Stimulated activated CD8-positive, alpha-beta memory T cell treated with anti-CD3 and anti-CD28 coated beads, Interleukin-2, amount 100 ng/mL, for 48 hours (primary cell): ENCODE measurements around the gene RNU1-2.
"Not testable (repeated sequence)": the region's sequence is repeated elsewhere in the genome, so short reads cannot be mapped to it uniquely, and the experiment has no call there.

Source experiments
- DNase-seq, 2 donors: peaks; one replicate each; pipeline ENCODE4 v3.0.0-alpha.2; 2020; ENCODE audit warnings: low read depth in 2 of 2

RNU1-2 gene

DNA sequence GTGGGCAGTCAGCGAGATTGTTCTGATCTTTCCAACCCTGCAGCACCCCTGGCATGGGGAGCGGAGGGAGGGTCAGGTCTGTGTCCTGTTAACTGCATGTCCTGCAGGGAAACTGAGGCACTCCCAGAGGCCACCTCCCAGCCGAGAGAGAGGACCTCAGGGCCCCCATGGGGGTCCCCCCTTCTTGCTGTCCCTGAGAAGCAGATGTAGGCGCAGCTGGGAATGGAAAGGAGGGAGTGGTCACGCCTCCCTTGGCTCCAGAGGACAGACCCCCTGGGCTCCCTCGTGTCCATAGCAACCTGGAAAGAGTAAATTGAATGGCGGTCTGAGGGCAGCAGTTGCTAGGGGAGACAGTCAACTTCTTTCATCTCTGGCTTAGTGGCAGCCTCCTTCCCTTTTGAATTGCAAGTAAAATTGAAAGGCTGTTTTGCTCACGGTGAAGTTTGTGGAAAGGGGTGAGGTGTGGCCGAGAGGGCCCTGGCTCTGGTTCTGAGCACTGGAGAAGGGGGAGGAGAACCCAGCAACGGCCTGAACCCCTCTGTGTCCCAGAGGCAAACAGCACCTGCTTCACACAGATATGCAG, 30.8 kb downstream of the RNU1-2 start:
- no peak for DNase-seq

- no peak for DNase-seq
Observed at GRCh38 chr1:16927256-16927655, 31.5 kb downstream of the RNU1-2 start.

GRCh38 chr1:16927711-16928485, 32.1 kb downstream of the RNU1-2 start:
- no peak for DNase-seq

DNA sequence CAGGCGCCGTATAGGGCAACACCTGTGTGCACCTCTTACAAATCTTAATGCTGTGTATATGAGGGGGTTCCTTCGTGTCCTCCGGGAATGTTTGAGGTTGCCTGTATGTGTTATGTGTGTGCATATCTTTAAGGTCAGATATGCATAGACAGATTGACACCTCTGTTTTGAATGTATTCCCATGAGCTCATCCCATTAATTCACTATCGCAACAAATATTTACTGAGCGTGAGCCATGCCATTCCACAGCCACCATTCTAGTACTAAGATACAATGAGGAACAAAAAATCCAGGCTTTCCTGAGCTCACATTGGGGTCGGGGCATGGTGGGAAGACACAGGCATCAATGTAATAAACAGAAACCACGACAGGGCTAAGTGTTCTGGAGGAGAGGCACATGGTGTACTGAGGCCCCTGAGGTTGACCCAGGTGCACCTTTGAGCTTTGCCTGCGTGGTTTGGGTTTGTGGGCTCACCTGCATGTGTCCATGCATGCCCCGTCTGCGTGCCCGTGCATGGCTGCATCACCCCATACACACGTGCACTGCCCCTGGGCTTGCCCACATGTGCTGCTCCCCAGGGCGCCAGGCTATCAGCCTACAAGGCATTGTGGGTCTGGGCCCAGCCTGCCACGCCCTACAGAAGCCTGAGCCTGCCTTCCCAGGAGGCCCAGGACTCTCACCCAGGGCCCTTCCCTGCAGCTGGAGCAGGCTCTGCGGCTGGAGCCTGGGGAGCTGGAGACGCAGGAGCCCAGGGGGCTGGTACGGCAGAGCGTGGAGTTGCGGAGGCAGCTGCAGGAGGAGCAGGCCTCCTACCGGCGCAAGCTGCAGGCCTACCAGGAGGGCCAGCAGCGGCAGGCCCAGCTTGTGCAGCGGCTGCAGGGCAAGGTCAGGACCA, 33.6 kb downstream of the RNU1-2 start:
- not testable (repeated sequence) for DNase-seq

DNA sequence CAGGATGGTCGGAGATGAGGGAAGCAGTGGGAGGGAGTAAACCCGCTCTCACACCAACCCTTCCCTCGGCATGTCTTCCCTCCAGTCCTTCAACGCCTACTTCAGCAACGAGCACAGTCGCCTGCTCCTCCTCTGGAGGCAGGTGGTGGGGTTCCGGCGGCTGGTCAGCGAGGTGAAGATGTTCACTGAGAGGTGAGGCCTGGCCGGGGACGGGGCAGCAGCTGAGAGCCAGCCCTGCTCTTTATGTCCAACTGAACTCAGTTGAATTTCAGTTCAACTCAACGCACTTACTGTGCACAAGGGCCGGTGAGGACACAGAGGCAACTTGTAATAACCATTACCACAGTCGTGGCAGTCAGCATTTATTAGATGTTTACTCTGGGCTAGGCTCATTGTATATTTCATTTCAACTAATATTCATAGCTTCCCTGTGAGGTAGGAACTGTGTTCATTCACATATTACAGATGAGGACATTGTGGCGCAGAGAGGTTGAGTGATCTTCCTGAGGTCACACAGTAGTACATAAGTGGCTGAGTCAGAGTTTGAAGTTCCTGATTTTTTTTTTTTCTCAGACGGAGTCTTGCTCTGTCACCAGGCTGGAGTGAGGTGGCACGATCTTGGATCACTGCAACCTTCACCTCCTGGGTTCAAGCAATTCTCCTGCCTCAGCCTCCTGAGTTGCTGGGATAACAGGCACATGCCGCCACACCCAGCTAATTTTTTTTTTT, 35.6 kb downstream of the RNU1-2 start:
- not testable (repeated sequence) for DNase-seq

DNA sequence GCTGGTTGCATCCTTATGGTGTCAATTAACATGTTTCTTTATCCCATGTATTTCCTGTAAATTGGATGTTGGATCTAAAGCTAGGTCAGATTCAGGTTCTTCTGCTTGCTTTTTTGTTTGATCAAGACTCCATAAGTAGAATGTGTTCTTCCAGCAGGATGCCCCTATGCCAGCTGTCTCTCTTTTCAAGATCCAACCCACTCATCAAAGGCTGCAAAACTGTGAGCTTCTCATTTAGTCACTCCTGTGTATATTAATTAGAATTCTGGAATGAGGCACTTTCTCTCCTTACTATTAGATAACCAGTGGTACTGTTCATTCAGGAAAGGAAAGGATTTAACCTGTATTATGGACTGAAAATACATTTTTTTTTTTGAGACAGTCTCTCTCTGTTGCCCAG, 38.2 kb downstream of the RNU1-2 start:
- DNase-seq, result not testable (repeated sequence)

- DNase-seq, result not testable (repeated sequence)
Observed at GRCh38 chr1:16936580-16936979, 40.8 kb downstream of the RNU1-2 start.

DNA sequence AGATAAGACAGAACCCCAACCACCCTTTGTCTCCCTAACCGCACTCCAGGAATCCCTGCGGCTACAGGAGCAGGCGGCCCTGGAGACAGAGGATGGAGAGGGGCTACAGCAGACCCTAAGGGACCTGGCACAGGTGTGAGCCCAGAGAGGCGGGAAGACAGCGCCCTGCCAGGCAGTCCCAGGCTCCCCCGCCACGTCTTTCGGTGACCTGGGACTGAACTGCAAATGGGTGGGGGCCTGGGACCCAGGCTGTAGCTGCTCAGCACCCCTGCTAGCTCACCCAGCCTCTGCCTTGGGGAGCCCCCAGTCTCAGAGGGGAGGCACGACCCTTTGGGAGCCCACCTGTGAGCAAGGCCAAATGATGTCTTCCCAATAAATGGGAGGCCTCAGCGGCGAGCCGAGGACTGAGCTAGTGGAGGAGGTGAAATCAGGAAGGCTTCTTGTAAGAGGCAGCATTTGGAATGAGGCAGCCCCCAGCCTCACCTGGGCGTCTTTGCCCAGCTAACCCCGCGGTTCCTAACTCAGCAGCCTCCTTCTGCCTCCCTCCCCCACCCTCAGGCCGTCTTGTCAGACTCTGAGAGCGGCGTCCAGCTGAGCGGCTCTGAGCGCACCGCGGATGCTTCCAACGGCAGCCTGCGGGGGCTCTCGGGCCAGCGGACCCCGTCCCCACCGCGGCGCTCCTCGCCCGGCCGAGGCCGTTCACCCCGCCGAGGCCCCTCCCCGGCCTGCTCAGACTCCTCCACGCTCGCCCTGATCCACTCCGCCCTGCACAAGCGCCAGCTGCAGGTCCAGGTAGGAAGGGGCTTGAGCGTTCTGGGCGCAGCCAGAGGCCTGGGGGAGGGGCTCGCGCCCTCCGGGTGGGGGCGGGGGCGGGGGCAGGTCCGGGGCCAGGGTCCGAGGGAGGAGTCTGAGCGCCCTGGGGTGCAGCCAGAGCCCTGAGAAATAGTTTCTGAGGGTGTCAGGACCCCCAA, 42.9 kb downstream of the RNU1-2 start:
- DNase-seq, result no peak

DNA sequence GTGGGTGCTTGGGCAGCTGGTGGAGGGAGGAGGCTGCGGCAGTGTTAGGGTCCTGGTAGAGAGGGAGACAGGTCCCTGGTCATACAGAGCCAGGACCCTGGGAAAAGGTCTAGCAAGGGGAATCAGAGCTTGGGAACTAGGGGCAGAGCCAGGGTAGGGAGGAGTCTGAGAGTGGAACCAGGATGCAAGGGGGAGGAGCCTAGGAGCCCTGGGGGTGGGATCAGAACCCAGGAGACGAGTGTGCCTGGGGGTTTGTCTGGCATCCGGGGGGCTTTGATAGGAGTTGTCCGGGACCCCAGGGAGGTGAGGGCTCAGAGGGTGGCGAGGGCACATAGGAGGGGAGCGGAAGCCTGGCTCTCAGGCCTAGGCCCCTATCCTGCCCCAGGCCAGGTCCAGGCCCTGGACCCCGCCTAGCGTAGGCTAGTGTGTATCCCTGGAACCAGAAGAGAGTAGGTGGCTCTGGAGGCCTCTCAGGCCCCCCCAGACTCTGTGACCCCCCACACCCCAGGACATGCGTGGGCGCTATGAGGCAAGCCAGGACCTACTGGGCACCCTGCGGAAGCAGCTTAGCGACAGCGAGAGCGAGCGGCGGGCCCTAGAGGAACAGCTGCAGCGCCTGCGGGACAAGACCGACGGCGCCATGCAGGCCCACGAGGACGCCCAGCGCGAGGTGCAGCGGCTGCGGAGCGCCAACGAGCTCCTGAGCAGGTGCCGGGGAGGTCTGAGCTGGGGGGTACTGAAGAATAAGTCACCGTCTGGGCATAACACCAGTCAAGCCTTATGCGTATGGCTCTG, 43.8 kb downstream of the RNU1-2 start:
- not testable (repeated sequence) for DNase-seq

DNA sequence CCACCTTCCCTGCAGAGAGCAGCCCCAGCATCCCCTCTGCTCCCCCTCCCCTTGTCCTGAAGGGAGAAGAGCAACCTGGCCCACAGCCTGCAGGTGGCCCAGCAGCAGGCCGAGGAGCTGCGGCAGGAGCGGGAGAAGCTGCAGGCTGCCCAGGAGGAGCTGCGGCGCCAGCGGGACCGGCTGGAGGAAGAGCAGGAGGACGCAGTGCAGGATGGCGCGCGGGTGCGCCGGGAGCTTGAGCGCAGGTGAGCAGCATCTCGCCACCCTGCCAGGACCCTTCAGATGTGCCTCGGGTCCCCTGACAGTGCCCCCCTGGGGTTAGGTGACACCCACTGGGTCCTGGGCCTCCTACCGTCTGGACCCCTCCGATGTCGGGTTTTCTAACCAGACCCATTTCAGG, 48.3 kb downstream of the RNU1-2 start:
- DNase-seq, result no peak

DNA sequence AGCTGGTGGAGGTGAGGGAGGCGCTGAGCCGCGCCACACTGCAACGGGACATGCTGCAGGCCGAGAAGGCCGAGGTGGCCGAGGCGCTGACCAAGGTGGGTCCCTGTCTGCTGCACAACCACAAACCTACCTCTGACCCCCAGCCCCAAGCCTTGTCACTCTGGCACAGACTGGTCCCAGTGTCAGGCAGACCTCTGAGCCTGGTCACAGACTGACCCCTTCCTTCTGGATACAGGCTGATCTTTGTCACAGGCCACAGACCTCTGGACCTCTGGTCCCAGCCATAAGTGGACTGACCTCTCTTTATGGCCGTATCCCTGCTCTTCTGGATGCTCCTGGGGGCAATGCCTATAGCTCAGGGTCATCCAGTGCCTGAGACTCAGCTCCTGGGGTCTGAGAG, 49.7 kb downstream of the RNU1-2 start:
- DNase-seq, result not testable (repeated sequence)
